MCF 10A (cell line): ENCODE measurements around the gene FOXK1. TPM values are rescaled to one million over a fixed set of nuclear protein-coding genes. Genes with fewer than 3 reads are reported as not detected.
"Not testable (repeated sequence)": the region's sequence is repeated elsewhere in the genome, so short reads cannot be mapped to it uniquely, and the experiment has no call there.

ENCODE experiments used
- BruUV-seq: library from RNA; stranded (reverse); fragments of 400-500 nt; replicated peaks from 2 replicates; lab custom pipeline; 2021; lab: Mats Ljungman, UMichigan
- CTCF ChIA-PET: fragments of 300-600 bp; sonication (Branson Sonifier 250); formaldehyde crosslinking; extraction: SDS; loops from one replicate; lab custom pipeline; 2021; ENCODE audit warnings: antibody characterized with exemption, inconsistent platforms; lab: Yijun Ruan, JAX
- POLR2A ChIA-PET: fragments of 300-600, 350-650 bp; sonication (Branson Sonifier 250); formaldehyde crosslinking; extraction: SDS; loops from one replicate; lab custom pipeline; 2020; ENCODE audit warnings: antibody characterized with exemption, inconsistent platforms; lab: Yijun Ruan, JAX
- DNase-seq: peaks from one replicate; pipeline ENCODE4 v3.0.0-alpha.2; 2018; ENCODE audit not compliant: unreplicated experiment
- H3K27ac Mint-ChIP-seq: one replicate; pipeline ENCODE4 v1.8.0; 2022; ENCODE audit warnings: mild to moderate bottlenecking, low read depth, mixed read lengths; ENCODE audit not compliant: unreplicated experiment
- H3K27me3 Mint-ChIP-seq: one replicate; pipeline ENCODE4 v1.8.0; 2022; ENCODE audit warnings: mixed read lengths; ENCODE audit not compliant: insufficient read depth, unreplicated experiment
- H3K36me3 Mint-ChIP-seq: one replicate; pipeline ENCODE4 v1.8.0; 2022; ENCODE audit warnings: mild to moderate bottlenecking, moderate library complexity, mixed read lengths; ENCODE audit not compliant: insufficient read depth, unreplicated experiment
- H3K4me1 Mint-ChIP-seq: one replicate; pipeline ENCODE4 v1.8.0; 2022; ENCODE audit warnings: mixed read lengths; ENCODE audit not compliant: insufficient read depth, unreplicated experiment
- H3K4me3 Mint-ChIP-seq: one replicate; pipeline ENCODE4 v1.8.0; 2022; ENCODE audit warnings: mild to moderate bottlenecking, moderate library complexity, mixed read lengths; ENCODE audit not compliant: unreplicated experiment
- H3K9me3 Mint-ChIP-seq: one replicate; pipeline ENCODE4 v1.8.0; 2022; ENCODE audit warnings: mixed read lengths; ENCODE audit not compliant: unreplicated experiment
- CTCF ChIP-seq: fragments of 200-600 bp; IDR thresholded peaks from one replicate; pipeline ENCODE4 v1.8.0; 2022; ENCODE audit warnings: antibody characterized with exemption, mild to moderate bottlenecking; ENCODE audit not compliant: unreplicated experiment
- intact Hi-C: fragments of 100-400 bp; cut with micrococcal nuclease; formaldehyde crosslinking; loops from 2 replicates; pipeline ENCODE4 v1.14.1; 2022
- total RNA-seq: library from RNA; stranded (reverse); gene quantifications from 2 replicates; pipeline ENCODE4 v1.2.3, GENCODE V29; 2022

FOXK1 gene
- total RNA-seq, 1 experiment from 2014 or later: 37.7 TPM

GRCh38 chr7:4800926-4801838, 119.1 kb downstream of the FOXK1 start:
- peaks cover 1% of the 10 kb centered on the region for H3K27me3 Mint-ChIP-seq
- no TSS peak for BruUV-seq

GRCh38 chr7:4801839-4802231, 119.7 kb downstream of the FOXK1 start:
- TF ChIP-seq CTCF: no peak
- ChIA-PET POLR2A (no interaction called here), CTCF (no interaction called here)
- DNase-seq: no peak
- peaks cover 8% of the 10 kb centered on the region for H3K27me3 Mint-ChIP-seq
- H3K4me1 Mint-ChIP-seq: no peaks in the 10 kb centered on the region
- H3K9me3 Mint-ChIP-seq: no peaks in the 10 kb centered on the region
- intact Hi-C loops: no loop called here
- peaks cover 10% of the 10 kb centered on the region for H3K36me3 Mint-ChIP-seq
- BruUV-seq: no TSS peak
- no peak overlapping the region for H3K4me3 Mint-ChIP-seq
- no peak overlapping the region for H3K27ac Mint-ChIP-seq

More at GRCh38 chr7:4800926-4801838, 119.1 kb downstream of the FOXK1 start:
- no peak overlapping the region for H3K27ac Mint-ChIP-seq
- intact Hi-C loops: no loop called here
- CTCF ChIA-PET: interaction anchor here (0.8 kb wide), 1 partner anchor 14 kb away, joined by 4 read pairs; no protein-coding TSS in a partner anchor
- no peak overlapping the region for H3K4me3 Mint-ChIP-seq
- DNase-seq: no peak
- POLR2A ChIA-PET: no interaction called here
- H3K9me3 Mint-ChIP-seq: no peaks in the 10 kb centered on the region
- no peak for TF ChIP-seq CTCF
- no peaks in the 10 kb centered on the region for H3K4me1 Mint-ChIP-seq
- peaks cover 10% of the 10 kb centered on the region for H3K36me3 Mint-ChIP-seq

GRCh38 chr7:4802577-4802976, 120.5 kb downstream of the FOXK1 start:
- H3K4me3 Mint-ChIP-seq, POLR2A ChIA-PET, intact Hi-C loops, H3K9me3 Mint-ChIP-seq, BruUV-seq, H3K4me1 Mint-ChIP-seq, CTCF ChIA-PET, H3K27ac Mint-ChIP-seq, DNase-seq: not testable (repeated sequence)
- Mint-ChIP-seq H3K27me3 (peaks cover 15% of the 10 kb centered on the region), H3K36me3 (peaks cover 10% of the 10 kb centered on the region)

- intact Hi-C loops: no loop called here
- Mint-ChIP-seq H3K4me3 (no peak overlapping the region), H3K27me3 (peaks cover 25% of the 10 kb centered on the region), H3K27ac (no peak overlapping the region), H3K9me3 (no peaks in the 10 kb centered on the region), H3K36me3 (peaks cover 6% of the 10 kb centered on the region), H3K4me1 (no peaks in the 10 kb centered on the region)
- no peak for TF ChIP-seq CTCF
- POLR2A ChIA-PET: no interaction called here
- no peak for DNase-seq
- BruUV-seq: no TSS peak
- CTCF ChIA-PET: no interaction called here
Measured at GRCh38 chr7:4803397-4804241, 121.5 kb downstream of the FOXK1 start.
